Spleen (tissue), 11 donors: ENCODE measurements around the gene CFAP91. TPM values are rescaled to one million over a fixed set of nuclear protein-coding genes. Genes with fewer than 3 reads are reported as not detected.

Source experiments
- DNase-seq: peaks from one replicate; pipeline ENCODE4 v3.0.0-alpha.2; 2020
- H3K27ac ChIP-seq, 8 donors: fragments of 200-600 bp; sonication (generic) in 7 of 8; 1 replicate in 4 of 8; 2 replicates in 4 of 8; pipeline versions ENCODE4 v1.5.0 to v1.8.0; 2016 to 2021; ENCODE audit warnings: inconsistent platforms in 4 of 8, mild to moderate bottlenecking in 4 of 8, moderate library complexity in 1 of 8
- H3K27me3 ChIP-seq, 7 donors: fragments of 200-600 bp; sonication (generic) in 6 of 7; replicated peaks in 1 of 7; 1 replicate in 4 of 7; 2 replicates in 3 of 7; pipeline versions ENCODE4 v1.5.0 to v1.8.0; 2016 to 2021; ENCODE audit warnings: inconsistent platforms in 3 of 7, mild to moderate bottlenecking in 1 of 7
- H3K36me3 ChIP-seq, 6 donors: fragments of 200-600 bp; sonication (generic) in 5 of 6; 1 replicate in 4 of 6; 2 replicates in 2 of 6; pipeline versions ENCODE4 v1.5.0 to v1.8.0; 2016 to 2021; ENCODE audit warnings: inconsistent platforms in 2 of 6
- H3K4me1 ChIP-seq, 6 donors: fragments of 200-600 bp; sonication (generic) in 5 of 6; 1 replicate in 3 of 6; 2 replicates in 3 of 6; pipeline versions ENCODE4 v1.5.0 to v1.8.0; 2016 to 2021; ENCODE audit warnings: inconsistent platforms in 3 of 6
- H3K4me3 ChIP-seq, 8 donors: fragments of 200-600 bp; sonication (generic) in 7 of 8; 1 replicate in 4 of 8; 2 replicates in 4 of 8; pipeline versions ENCODE4 v1.5.0 to v1.8.0; 2016 to 2021; ENCODE audit warnings: inconsistent platforms in 4 of 8, mild to moderate bottlenecking in 4 of 8, moderate library complexity in 2 of 8
- H3K9me3 ChIP-seq, 8 donors: fragments of 200-600 bp; sonication (generic) in 7 of 8; 1 replicate in 4 of 8; 2 replicates in 4 of 8; pipeline versions ENCODE4 v1.5.0 to v1.8.0; 2016 to 2021; ENCODE audit warnings: inconsistent platforms in 4 of 8
- POLR2A ChIP-seq, 3 donors: fragments of 450-650 bp; IDR thresholded peaks; one replicate each; pipeline ENCODE4 v1.5.1; 2017; ENCODE audit warnings: antibody characterized with exemption in 3 of 3, mild to moderate bottlenecking in 1 of 3
- POLR2AphosphoS5 ChIP-seq, 3 donors: sonication (generic); formaldehyde crosslinking; IDR thresholded peaks; one replicate each; pipeline ENCODE4 v1.5.1; 2017; ENCODE audit warnings: antibody characterized with exemption in 3 of 3
- WGBS, 5 donors: extraction: QIAGEN DNeasy Blood & Tissue Kit in 3 of 5; methylation state at CpG; one replicate each; pipeline versions ENCODE4 v1.1.5 to v1.1.7; 2013 to 2018; 5-methylcytosine and 5-hydroxymethylcytosine counted together
- intact Hi-C: fragments of 100-400 bp; cut with DNase I; formaldehyde crosslinking; loops from one replicate; pipeline ENCODE4 v1.15.0; 2023; ENCODE audit warnings: low total_unique reads
- polyA plus RNA-seq, 3 donors: library from polyadenylated mRNA; stranded (reverse); fragments of 200-250 nt; gene quantifications; one replicate each; pipeline ENCODE4 v1.2.1, GENCODE V29; 2013
- total RNA-seq, 7 donors: library from RNA; depleted of rRNA in 3 of 7; stranded (reverse); fragments of >200 nt in 3 of 7; fragmentation: NEBNext Ultra II Directional in 4 of 7; extraction: Animal tissue kit (Norgen Biotek cat#: 25700) in 4 of 7; gene quantifications; one replicate each; pipeline versions ENCODE4 v1.1.0 to v1.2.1, GENCODE V29; 2016 to 2021
- TF ChIP-seq, protein P1 (sequence below), 11 experiments: fragments of 200-600 bp in 7 of 11; fragments of 450-650 bp in 4 of 11; sonication (generic) in 4 of 11; IDR thresholded peaks in 8 of 11; conservative IDR thresholded peaks in 3 of 11; 1 replicate in 7 of 11; 2 replicates in 4 of 11; pipeline versions ENCODE4 v1.4.0 to v1.8.0; 2016 to 2021; ENCODE audit warnings: antibody characterized with exemption in 11 of 11, inconsistent platforms in 4 of 11, mild to moderate bottlenecking in 1 of 11
- donor health status: healthy with polysubstance abuse.
- donor health status: DM: no; HTN: no; CAD: no; lungs with moderate emphysema.
- donor health status: DM: no; HTN: no; CAD: no.
- donor health status: Bipolar disorder and iron deficiency.
- donor health status: healthy.
- donor health status: DM: no; HTN: no; CAD: no.
- donor health status: DM: yes; HTN: yes; CAD: no.

The CFAP91 gene
- total and polyA plus RNA-seq, 10 donors = 11.0 to 141 (median 53.2) TPM

DNA sequence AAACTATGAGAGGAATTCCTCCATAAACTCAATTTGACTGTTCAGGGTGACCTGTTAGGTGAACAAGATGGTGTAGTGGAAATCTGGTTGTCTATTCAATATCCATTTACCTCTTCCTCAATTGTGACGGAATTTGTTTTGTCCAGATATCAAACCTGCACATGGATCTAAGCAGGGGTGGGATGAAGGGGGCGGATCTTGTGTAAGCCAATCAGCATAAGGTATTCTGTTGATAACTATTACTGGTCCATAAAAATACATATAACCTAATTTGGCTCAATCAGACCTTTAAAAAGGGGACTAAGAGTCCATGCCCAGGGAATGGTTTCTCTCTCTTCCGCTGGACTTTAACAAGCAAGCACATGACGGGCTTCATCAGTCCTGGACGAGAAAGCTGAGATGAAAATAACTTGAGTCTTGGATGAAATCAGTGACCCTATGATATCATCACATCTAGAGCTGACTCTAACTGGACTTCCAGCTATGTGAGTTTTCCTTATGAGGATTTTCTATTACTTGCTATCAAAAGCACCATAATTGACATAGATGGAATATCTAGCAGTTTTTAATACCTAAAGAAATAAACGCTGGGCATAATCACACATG, 36.8 kb upstream of the CFAP91 start:
- H3K4me1 ChIP-seq = peaks cover 3 to 51% (median 16%) of the 10 kb centered on the region in 6 donors
- no peak overlapping the region for H3K27ac ChIP-seq
- no peaks in the 10 kb centered on the region for H3K9me3 ChIP-seq
- WGBS, 5 donors = 88 to 96% (median 90%) methylated on average over 6 of the region's 6 CpGs
- H3K36me3 ChIP-seq = peaks cover 0 to 54% (median 15%) of the 10 kb centered on the region in 6 donors
- intact Hi-C loops = loop anchor here (10.0 kb wide), 1 partner anchor 81 kb away; no protein-coding TSS in a partner anchor
- H3K4me3 ChIP-seq = no peak overlapping the region
- no peaks in the 10 kb centered on the region for H3K27me3 ChIP-seq
- DNase-seq = no peak
- TF ChIP-seq, protein P1, sequence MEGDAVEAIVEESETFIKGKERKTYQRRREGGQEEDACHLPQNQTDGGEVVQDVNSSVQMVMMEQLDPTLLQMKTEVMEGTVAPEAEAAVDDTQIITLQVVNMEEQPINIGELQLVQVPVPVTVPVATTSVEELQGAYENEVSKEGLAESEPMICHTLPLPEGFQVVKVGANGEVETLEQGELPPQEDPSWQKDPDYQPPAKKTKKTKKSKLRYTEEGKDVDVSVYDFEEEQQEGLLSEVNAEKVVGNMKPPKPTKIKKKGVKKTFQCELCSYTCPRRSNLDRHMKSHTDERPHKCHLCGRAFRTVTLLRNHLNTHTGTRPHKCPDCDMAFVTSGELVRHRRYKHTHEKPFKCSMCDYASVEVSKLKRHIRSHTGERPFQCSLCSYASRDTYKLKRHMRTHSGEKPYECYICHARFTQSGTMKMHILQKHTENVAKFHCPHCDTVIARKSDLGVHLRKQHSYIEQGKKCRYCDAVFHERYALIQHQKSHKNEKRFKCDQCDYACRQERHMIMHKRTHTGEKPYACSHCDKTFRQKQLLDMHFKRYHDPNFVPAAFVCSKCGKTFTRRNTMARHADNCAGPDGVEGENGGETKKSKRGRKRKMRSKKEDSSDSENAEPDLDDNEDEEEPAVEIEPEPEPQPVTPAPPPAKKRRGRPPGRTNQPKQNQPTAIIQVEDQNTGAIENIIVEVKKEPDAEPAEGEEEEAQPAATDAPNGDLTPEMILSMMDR (IDR thresholded peaks at IDR 0.05 in 8 of 11, conservative IDR thresholded peaks at IDR 0.05 in 3 of 11) = no peak
- TF ChIP-seq POLR2AphosphoS5 (IDR thresholded peaks at IDR 0.05) = no peak
- TF ChIP-seq POLR2A (IDR thresholded peaks at IDR 0.05) = no peak

DNA sequence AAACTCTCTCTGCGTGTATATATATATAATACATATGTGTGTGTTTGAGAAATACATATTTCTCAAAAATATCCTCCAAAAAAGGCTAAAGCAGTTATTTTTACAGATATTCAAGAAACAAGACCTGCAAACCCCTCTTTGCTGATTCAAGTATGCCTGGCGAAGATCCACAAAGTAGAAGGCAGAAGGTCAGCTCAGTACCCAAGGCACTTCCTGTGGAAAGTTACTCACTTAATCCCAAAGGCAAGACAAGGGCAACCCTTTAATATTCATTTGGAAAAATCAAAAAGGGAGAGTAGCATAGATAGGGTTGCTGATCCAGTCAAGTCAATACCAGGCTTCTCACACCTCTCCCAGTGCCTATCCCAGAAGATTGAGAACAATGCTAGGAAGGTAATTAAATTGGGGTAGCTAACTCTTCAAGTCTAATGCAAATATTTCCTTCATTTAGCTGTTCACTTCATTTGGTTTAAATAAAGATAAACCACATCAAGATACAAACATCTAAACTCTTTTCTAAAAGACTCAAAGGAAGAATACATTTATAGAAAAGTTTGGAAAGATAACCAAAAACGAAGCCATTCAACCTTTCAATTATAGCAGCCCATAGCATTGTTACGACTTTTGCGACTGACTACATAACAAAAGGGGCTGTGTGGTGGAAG, 32.8 kb upstream of the CFAP91 start:
- intact Hi-C loops = loop anchor here (10.0 kb wide), 1 partner anchor 85 kb away; no protein-coding TSS in a partner anchor
- Histone ChIP-seq H3K4me1 (peaks cover 3 to 50% (median 17%) of the 10 kb centered on the region in 6 donors), H3K4me3 (no peak overlapping the region), H3K36me3 (peaks cover 0 to 93% (median 50%) of the 10 kb centered on the region in 6 donors), H3K9me3 (no peaks in the 10 kb centered on the region), H3K27me3 (no peaks in the 10 kb centered on the region), H3K27ac (peak overlapping the region; percentile 15 to 81 (median 52))
- TF ChIP-seq, protein P1 (IDR thresholded peaks at IDR 0.05 in 8 of 11, conservative IDR thresholded peaks at IDR 0.05 in 3 of 11) = no peak
- TF ChIP-seq POLR2AphosphoS5 (IDR thresholded peaks at IDR 0.05) = peak in 1 of 3 donors; percentile 43
- DNase-seq = no peak
- WGBS, 5 donors = 85 to 92% (median 86%) methylated on average over 5 of the region's 5 CpGs

GRCh38 chr3:119672776-119673175, 30.0 kb upstream of the CFAP91 start:
- Histone ChIP-seq H3K27me3 (no peaks in the 10 kb centered on the region), H3K9me3 (no peaks in the 10 kb centered on the region), H3K4me1 (peaks cover 17 to 63% (median 30%) of the 10 kb centered on the region in 6 donors), H3K4me3 (no peak overlapping the region), H3K36me3 (peaks cover 0 to 76% (median 51%) of the 10 kb centered on the region in 6 donors), H3K27ac (no peak overlapping the region)
- intact Hi-C loops = no loop called here
- TF ChIP-seq POLR2AphosphoS5 (IDR thresholded peaks at IDR 0.05) (no peak), POLR2A (IDR thresholded peaks at IDR 0.05) (no peak)
- TF ChIP-seq, protein P1 (IDR thresholded peaks at IDR 0.05 in 8 of 11, conservative IDR thresholded peaks at IDR 0.05 in 3 of 11) = no peak
- no peak for DNase-seq
- 87 to 94% (median 90%) methylated on average over 2 of the region's 2 CpGs for WGBS, 5 donors

- Histone ChIP-seq H3K27ac (no peak overlapping the region), H3K9me3 (no peaks in the 10 kb centered on the region), H3K4me1 (peaks cover 17 to 69% (median 35%) of the 10 kb centered on the region in 6 donors), H3K27me3 (no peaks in the 10 kb centered on the region), H3K36me3 (peaks cover 0 to 65% (median 45%) of the 10 kb centered on the region in 6 donors), H3K4me3 (no peak overlapping the region)
- WGBS, 5 donors = 89 to 96% (median 92%) methylated on average over 14 to 18 of the region's 18 CpGs
- peak; percentile 78 for DNase-seq
- TF ChIP-seq POLR2AphosphoS5 (IDR thresholded peaks at IDR 0.05) (no peak), POLR2A (IDR thresholded peaks at IDR 0.05) (no peak)
- TF ChIP-seq, protein P1 (IDR thresholded peaks at IDR 0.05 in 8 of 11, conservative IDR thresholded peaks at IDR 0.05 in 3 of 11) = no peak
- intact Hi-C loops = no loop called here
Observed at GRCh38 chr3:119673875-119674274, 28.9 kb upstream of the CFAP91 start.
